GM19193 (cell line): ENCODE results near the gene ZNF560.

Experiments used
- POLR2A ChIP-seq: IDR thresholded peaks from 4 replicates; pipeline ENCODE4 v1.6.1; 2011; ENCODE audit not compliant: insufficient read depth, insufficient read length; ENCODE audit errors: extremely low read depth

Gene ZNF560

DNA sequence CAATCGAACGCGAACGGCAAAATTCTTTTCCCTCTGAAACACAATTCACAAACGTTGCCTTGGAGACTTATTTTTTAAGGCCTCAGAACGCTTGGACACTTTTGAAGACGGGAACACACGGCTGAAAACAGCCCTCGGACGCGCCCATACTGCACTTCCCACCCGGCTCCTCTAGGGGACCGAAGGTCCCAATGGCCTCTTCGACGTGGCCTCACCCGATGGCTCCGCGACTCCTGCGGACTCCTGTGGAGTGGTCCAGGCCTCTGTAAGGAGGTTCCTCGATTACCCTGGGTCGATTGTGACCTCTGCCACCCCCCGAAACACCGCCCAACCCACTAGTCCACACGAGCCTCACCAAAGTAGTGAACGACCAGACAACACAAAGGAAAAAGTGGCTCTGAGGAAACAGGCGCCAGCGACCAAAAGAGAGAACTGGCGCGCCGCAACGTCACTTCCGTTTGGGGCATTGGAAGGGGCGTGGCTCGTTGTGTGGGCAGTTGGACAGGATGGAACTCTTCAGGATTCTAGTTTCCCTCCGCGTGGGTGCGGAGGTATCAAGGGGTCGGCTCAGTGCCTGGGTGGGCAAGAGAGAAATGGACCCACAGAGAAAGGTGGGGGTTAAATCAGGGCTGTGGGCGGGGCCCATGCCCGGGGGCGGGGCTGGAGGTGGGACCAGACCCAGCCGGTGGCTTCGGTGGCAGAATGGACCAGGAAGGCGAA is at the start of gene ZNF560:
TSS of gene ZNF560 (minus strand) at position 434 of the 720 bp plus-strand sequence. CDS start 23,303 bp downstream, outside the sequence.
- no peak for TF ChIP-seq POLR2A

DNA sequence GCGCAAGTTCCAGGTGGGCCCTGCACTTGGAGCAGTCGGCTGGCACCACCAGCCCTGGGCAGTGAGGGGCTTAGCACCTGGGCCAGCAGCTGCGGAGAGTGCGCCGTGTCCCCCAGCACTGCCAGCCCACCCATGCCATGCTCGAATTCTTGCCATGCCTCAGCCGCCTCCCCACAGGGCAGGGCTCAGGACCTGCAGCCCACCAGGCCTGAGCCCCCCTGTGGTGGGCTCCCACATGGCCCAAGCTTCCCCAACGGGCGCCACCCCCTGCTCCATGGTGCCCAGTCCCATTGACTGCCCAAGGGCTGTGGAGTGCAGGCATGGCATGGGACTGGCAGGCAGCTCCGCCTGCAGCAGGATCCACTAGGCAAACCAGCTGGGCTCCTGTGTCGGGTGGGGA is 49.5 kb upstream of the ZNF560 start:
- no peak for TF ChIP-seq POLR2A

DNA sequence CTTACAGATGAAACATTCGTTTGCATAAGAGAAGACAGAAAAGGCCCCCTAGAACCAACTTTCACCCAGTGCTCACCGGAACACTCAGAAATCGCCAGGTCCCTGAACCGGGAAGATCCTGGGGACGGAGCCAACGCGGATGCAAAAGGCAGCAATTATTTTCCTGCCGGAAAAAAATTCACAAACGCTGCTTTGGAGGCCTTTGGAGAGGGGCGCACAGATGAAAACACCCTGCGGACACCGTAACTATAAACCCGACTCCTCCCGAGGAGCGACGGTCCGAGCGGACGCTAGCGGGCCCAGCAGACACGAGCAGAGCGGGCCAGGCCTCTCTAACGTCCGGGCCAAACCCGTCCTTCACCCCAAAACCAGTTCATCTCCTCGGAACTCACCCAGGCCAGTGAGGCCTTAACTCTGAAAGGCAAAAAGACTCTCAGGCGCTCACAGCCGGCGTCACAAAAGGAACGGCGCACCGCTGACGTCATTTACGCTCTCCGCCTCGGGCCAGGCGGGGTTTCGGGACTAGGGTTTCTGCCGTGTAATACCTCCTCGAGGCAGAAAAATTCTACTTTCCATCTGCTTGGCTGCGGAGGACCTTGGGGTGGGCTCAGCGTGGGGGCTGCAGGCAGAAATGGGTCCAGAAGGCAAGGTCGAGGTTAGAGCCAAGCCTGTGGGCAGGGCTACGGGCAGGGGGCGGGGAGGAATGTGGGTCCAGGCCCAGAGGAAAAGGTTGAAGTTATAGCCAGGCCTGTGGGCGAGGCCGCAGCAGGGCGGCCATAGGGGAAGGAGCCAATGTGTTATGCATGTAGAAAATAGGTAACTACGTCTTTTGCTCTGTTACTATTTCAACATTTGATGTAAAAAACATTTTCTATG is 40.0 kb upstream of the ZNF560 start, which contains the start of gene ZNF426:
TSS of gene ZNF426 (minus strand) at position 463 of the 876 bp plus-strand sequence. CDS start 2,413 bp downstream, outside the sequence.
- peak; percentile 70 for TF ChIP-seq POLR2A

GRCh38 chr19:9535934-9536333 is 37.5 kb upstream of the ZNF560 start:
- no peak for TF ChIP-seq POLR2A

DNA sequence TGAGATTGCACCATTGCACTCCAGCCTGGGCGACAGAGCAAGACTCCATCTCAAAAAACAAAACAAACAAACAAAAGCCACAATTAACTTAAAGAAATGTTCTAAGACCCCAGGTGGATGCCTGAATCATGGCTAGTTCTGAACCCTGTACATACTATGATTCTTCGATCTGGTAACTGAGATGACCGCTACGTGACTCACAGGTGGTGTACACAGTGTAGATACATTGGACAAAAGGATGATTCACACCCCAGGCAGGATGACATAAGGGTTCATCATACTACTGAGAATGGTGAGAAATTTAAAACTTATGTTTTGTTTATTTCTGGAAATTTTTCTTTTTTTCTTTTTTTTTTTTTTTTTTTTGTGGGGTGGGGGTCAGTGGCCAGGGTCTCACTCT is 33.5 kb upstream of the ZNF560 start:
- TF ChIP-seq POLR2A, result no peak

DNA sequence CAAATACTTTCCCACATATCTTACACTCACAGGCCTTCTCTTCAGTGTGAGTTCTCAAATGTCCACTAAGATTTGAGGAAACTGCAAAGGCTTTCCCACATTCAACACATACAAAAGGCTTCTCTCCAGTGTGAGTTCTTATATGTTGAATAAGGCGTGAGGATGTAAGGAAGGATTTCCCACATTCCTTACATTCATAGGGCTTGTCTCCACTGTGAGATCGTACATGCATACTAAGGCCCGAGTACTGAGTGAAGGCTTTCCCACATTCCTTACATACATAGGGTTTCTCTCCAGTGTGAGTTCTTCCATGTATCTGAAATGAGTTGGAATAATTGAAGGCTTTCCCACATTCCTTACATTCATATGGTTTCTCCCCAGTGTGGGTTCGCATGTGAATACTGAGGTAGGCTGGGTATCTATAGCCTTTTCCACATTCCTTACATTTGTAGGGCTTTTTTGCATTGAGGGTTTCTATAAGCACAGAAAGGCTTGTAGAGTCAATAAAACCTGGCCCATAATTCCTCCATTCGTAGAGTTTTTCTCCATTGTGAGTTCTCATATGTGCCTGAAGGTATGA is 30.4 kb upstream of the ZNF560 start:
- TF ChIP-seq POLR2A, result no peak

DNA sequence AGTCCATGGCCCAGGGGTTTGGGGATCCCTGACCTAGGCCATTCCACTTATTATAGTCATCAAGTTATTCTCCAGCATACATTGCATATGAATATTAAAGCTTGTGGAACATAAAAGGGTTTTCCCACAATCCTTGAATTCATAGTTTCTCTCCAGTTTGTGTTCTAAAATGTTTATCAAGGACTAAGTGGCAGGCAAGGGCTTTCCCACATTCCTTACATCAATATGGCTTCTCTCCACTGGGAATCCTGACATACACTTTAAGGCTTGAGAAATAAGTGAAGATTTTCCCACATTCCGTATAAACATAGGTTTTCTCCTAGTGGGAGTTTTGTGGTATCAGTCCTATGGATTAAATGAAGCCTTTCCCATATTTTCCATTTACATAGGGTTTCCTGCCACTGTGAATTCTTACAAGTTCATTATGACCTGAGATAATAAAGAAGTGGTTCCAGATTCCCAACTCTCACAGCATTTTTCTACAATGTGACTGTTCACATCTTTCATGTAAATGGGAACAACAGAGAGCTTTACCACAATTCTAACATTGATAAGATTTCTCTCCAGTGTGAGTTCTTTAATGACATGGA is 25.6 kb upstream of the ZNF560 start:
- no peak for TF ChIP-seq POLR2A

GRCh38 chr19:9507285-9507684 is 8.9 kb upstream of the ZNF560 start:
- TF ChIP-seq POLR2A, result no peak

GRCh38 chr19:9500796-9501195 is 2.4 kb upstream of the ZNF560 start:
- no peak for TF ChIP-seq POLR2A

- no peak for TF ChIP-seq POLR2A
Measured at GRCh38 chr19:9494096-9494495, 4.3 kb downstream of the ZNF560 start.

- TF ChIP-seq POLR2A, result no peak
Measured at GRCh38 chr19:9487016-9487415, 11.4 kb downstream of the ZNF560 start.

GRCh38 chr19:9485140-9485539 is 13.3 kb downstream of the ZNF560 start:
- no peak for TF ChIP-seq POLR2A

DNA sequence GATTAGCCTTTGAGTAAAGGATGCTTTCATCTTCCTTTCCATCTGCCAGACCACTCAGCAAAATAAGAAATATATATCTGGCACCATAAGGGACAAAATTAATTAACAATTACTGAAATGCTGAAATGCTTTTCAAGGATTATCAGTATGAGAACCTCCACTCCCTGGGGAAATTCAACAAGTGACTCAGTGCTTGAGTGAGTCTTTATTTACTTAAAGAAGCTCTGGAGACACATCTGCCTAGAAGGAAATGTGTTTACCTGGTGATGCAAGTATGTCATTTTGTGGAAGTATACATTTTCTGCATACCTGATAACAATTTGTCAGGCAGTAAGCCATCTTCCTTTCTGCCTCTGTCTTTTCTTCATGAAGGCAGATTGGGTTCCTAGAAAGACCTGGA is 23.4 kb downstream of the ZNF560 start:
- no peak for TF ChIP-seq POLR2A

GRCh38 chr19:9467161-9467560 is 31.3 kb downstream of the ZNF560 start:
- no peak for TF ChIP-seq POLR2A

GRCh38 chr19:9461938-9462337 is 36.5 kb downstream of the ZNF560 start:
- no peak for TF ChIP-seq POLR2A
